Right atrium auricular region (tissue), 2 donors: ENCODE measurements around the gene STK17B. TPM values are rescaled to one million over a fixed set of nuclear protein-coding genes. Genes with fewer than 3 reads are reported as not detected.
A peak's percentile ranks its signal among the peaks of the same experiment; 100 is the strongest.

Source experiments
- DNase-seq: peaks from one replicate; pipeline ENCODE4 v3.0.0-alpha.2; 2019; ENCODE audit warnings: low spot score
- H3K27ac ChIP-seq, 2 donors: fragments of 200-600 bp; sonication (generic); 1 replicate in 1 of 2; 2 replicates in 1 of 2; pipeline ENCODE4 v1.5.1; 2016 to 2019
- H3K27me3 ChIP-seq, 2 donors: fragments of 200-600 bp; sonication (generic); one replicate each; pipeline versions ENCODE4 v1.5.1 to v1.6.0; 2017 to 2019
- H3K36me3 ChIP-seq: fragments of 200-600 bp; sonication (generic); one replicate; pipeline ENCODE4 v1.5.1; 2016
- H3K4me1 ChIP-seq, 2 donors: fragments of 200-600 bp; sonication (generic); one replicate each; pipeline versions ENCODE4 v1.5.1 to v1.6.0; 2017 to 2019
- H3K4me3 ChIP-seq, 2 donors: fragments of 200-600 bp; sonication (generic); 1 replicate in 1 of 2; 2 replicates in 1 of 2; pipeline ENCODE4 v1.5.1; 2017 to 2019; ENCODE audit warnings: mild to moderate bottlenecking in 1 of 2, moderate library complexity in 1 of 2
- H3K9me3 ChIP-seq, 2 donors: fragments of 200-600 bp; sonication (generic); one replicate each; pipeline ENCODE4 v1.5.1; 2019
- total RNA-seq, 2 donors: library from RNA; depleted of rRNA; stranded (reverse); fragments of >200 nt; gene quantifications; one replicate each; pipeline ENCODE4 v1.1.0, GENCODE V29; 2016
- TF ChIP-seq, protein P1 (sequence below), 2 donors: fragments of 200-600 bp; sonication (generic); IDR thresholded peaks; one replicate each; pipeline ENCODE4 v1.5.1; 2019; ENCODE audit warnings: antibody characterized with exemption in 2 of 2

Gene STK17B
- total RNA-seq, 2 donors from 2014 or later: 6.7 to 7.9 TPM

DNA sequence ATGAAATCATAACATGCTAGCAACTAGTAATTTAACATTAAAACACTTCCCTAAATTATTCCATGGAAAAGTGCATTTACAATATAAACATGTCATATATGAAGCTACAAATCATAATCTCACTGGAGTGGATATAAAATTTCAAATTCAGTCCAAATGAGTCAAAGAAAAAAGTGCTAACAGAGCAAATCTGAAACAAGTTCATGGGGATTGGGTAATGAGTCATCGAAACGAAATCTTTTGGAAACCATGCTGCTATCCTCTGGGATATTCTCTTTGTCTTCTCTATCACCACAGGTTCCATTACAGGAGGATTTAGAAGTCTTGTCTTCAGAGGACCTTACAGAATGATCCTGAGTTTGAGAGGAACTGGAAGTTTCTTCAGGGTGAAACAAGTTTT is 34.1 kb downstream of the STK17B start:
- no peak overlapping the region for H3K27ac ChIP-seq
- no peak for DNase-seq
- H3K36me3 ChIP-seq: peaks cover 40% of the 10 kb centered on the region

DNA sequence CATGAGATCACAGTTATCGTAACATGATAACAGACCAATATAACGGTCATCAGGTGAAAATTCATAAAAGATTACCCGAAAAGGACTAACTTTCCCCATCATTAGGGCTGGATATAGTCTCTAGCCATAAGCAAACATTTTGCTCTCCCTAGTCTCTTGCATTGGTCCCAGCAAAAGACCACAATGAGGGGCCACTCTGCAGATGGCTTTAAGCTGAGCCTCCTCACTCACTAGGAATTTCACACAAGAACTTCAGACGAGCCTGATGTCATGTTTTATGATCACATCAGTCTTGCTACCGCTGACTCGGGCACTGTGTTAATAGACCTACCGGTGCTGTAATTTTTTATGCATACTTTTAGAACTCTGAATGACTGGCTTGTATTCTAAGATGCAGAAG is 35.2 kb downstream of the STK17B start:
- DNase-seq: no peak
- TF ChIP-seq, protein P1, sequence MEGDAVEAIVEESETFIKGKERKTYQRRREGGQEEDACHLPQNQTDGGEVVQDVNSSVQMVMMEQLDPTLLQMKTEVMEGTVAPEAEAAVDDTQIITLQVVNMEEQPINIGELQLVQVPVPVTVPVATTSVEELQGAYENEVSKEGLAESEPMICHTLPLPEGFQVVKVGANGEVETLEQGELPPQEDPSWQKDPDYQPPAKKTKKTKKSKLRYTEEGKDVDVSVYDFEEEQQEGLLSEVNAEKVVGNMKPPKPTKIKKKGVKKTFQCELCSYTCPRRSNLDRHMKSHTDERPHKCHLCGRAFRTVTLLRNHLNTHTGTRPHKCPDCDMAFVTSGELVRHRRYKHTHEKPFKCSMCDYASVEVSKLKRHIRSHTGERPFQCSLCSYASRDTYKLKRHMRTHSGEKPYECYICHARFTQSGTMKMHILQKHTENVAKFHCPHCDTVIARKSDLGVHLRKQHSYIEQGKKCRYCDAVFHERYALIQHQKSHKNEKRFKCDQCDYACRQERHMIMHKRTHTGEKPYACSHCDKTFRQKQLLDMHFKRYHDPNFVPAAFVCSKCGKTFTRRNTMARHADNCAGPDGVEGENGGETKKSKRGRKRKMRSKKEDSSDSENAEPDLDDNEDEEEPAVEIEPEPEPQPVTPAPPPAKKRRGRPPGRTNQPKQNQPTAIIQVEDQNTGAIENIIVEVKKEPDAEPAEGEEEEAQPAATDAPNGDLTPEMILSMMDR (IDR thresholded peaks at IDR 0.05): no peak
- H3K4me1 ChIP-seq: no peaks in the 10 kb centered on the region
- H3K36me3 ChIP-seq: peaks cover 40% of the 10 kb centered on the region
- peaks cover 8 to 33% of the 10 kb centered on the region in 2 donors for H3K9me3 ChIP-seq
- H3K4me3 ChIP-seq: no peak overlapping the region
- H3K27me3 ChIP-seq: no peaks in the 10 kb centered on the region
- no peak overlapping the region for H3K27ac ChIP-seq

More for the DNA sequence above, 34.1 kb downstream of the STK17B start:
- H3K4me3 ChIP-seq: no peak overlapping the region
- TF ChIP-seq, protein P1 (IDR thresholded peaks at IDR 0.05): no peak
- no peaks in the 10 kb centered on the region for H3K4me1 ChIP-seq
- no peaks in the 10 kb centered on the region for H3K27me3 ChIP-seq
- H3K9me3 ChIP-seq: peaks cover 6 to 22% of the 10 kb centered on the region in 2 donors

DNA sequence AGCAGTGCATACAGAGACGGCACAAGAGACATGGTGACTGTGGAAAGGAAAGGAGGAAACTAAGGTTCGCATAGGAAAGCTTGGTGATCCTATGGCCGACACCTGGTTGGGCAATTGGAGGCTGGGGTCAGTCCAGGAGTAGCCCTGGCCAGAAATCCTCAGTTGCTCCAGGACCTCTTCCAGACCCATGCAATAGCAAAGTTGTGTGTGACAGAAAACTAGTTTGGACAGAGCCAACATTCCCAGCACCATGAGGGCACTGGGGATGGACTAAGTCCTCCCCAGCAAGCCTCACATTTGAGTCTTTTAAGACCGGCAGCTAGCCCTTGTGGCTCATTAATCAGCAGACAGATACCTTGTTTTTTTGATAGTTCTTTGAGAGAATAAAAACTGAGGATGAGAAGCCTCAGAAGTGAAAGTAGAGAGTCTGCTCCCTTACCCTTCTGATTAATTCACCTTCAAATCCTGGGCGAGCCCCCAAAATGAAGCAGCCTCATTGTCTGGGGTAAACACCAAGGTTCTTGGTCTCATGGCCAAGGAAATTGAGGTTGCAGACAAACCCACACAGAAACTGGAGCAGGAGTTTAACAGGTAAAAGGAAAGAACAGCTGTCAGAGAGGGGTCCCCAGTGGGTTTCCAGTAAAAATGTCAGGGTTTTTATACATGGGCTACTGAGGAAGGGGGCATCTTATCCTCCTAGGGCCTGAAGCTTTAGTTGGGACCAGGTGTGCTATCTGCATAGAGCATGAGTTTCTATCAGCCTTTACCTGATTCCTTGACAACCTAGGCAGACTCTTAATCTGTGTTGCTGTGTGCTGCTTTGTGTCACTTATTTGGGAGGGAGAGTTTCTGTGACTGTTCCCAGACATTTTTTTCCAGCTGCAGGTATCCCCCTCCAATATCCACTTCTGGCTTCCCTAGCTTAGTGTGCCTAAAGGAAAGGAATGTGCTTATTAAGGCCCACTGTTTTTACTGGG is 39.1 kb downstream of the STK17B start:
- Histone ChIP-seq H3K4me3 (no peak overlapping the region), H3K9me3 (peaks cover 15 to 52% of the 10 kb centered on the region in 2 donors), H3K36me3 (peaks cover 11% of the 10 kb centered on the region), H3K27me3 (no peaks in the 10 kb centered on the region), H3K4me1 (no peaks in the 10 kb centered on the region), H3K27ac (no peak overlapping the region)
- DNase-seq: no peak
- TF ChIP-seq, protein P1 (IDR thresholded peaks at IDR 0.05): no peak

DNA sequence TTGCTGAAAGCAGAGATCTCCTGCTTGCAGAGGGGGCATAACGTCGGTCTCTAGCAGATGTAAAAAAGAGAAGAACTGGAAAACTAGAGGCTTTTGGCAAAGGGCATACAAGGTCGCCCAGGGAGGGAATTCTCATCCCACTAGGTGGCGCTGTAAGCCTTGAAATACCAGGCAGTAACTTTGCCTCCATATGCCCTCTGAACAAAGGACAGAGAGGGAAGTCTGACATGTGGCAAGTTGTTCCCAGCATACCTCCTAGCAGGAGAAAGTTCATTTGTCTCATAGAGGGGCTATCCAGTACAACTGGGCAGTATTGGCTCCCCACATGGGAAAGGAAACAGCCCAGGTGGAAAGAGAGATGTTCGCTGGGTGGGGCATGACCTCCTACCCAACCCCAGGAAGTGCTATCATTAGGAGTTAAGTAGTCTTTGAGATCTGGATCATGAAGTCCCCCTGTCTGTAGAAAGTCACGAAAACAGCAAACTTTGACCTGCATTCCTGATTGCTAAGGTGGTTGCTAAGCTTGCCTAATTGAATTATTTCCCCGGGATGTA is 39.9 kb downstream of the STK17B start:
- Histone ChIP-seq H3K4me1 (no peaks in the 10 kb centered on the region), H3K36me3 (peaks cover 4% of the 10 kb centered on the region), H3K27me3 (no peaks in the 10 kb centered on the region), H3K27ac (no peak overlapping the region), H3K9me3 (peaks cover 15 to 52% of the 10 kb centered on the region in 2 donors), H3K4me3 (no peak overlapping the region)
- TF ChIP-seq, protein P1 (IDR thresholded peaks at IDR 0.05): peak in 1 of 2 donors; percentile 42
- no peak for DNase-seq

DNA sequence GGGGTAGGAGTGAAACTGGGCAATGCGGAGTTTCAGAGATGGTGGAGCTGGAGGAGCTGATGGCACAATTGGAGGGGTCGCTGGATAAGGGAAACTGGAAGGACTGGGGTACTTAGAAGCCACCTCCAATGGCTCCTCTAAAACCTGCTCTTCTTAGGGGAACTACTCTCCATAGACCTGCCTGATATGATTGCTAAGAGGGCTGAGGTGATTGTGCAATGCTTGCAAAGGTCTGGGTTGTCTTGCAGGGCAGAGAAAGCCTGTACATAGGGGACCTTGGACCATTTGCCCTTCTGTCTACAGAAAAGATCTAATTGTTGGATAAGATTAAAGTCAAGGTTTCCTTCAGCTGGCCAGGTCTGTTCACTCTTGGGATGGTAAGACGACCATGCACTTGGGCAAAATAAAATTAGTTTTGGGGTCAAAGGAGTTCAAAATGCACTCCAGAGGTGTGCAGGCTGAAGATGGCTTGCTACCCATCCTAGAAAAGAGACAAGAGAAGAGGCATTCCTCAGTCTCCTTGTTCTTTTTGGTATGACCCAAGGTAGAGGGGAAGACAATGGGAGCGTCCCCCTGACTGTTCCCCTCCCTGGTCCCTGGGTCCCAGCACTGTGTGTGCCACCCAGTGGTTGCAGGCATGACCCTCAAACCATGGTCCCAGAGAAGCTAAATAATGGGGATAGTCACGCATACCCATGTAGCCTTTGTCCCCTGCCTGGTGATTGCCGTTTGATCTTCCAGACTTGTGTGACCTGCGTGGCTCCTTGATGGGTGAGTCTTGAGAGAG is 41.1 kb downstream of the STK17B start:
- TF ChIP-seq, protein P1 (IDR thresholded peaks at IDR 0.05): no peak
- Histone ChIP-seq H3K9me3 (peaks cover 15 to 52% of the 10 kb centered on the region in 2 donors), H3K36me3 (no peaks in the 10 kb centered on the region), H3K4me1 (peaks cover 0 to 7% of the 10 kb centered on the region in 2 donors), H3K27ac (no peak overlapping the region), H3K27me3 (no peaks in the 10 kb centered on the region), H3K4me3 (no peak overlapping the region)
- DNase-seq: no peak
